Right lobe of liver (tissue), 6 donors: Measurements from ENCODE around the gene RPL32. TPM values are rescaled to one million over a fixed set of nuclear protein-coding genes. Genes with fewer than 3 reads are reported as not detected.

ENCODE experiments used
- ATAC-seq, 4 donors: fragments of 200-7000 bp; cut with Tn5 transposase; one replicate each; pipeline ENCODE4 v1.9.1; 2020; ENCODE audit warnings: mild to moderate bottlenecking in 4 of 4, moderate library complexity in 4 of 4
- DNase-seq, 3 donors: peaks; one replicate each; pipeline ENCODE4 v3.0.0-alpha.2; 2020
- H3K27ac ChIP-seq, 3 donors: fragments of 200-600 bp; one replicate each; pipeline ENCODE4 v1.8.0; 2022
- H3K27me3 ChIP-seq, 2 donors: fragments of 200-600 bp; one replicate each; pipeline ENCODE4 v1.8.0; 2022
- H3K36me3 ChIP-seq, 4 donors: fragments of 200-600 bp; sonication (generic) in 1 of 4; one replicate each; pipeline versions ENCODE4 v1.5.1 to v1.8.0; 2017 to 2022; ENCODE audit warnings: control low read depth in 1 of 4
- H3K4me1 ChIP-seq, 4 donors: fragments of 200-600 bp; sonication (generic) in 1 of 4; one replicate each; pipeline versions ENCODE4 v1.5.1 to v1.8.0; 2017 to 2022; ENCODE audit warnings: control low read depth in 1 of 4
- H3K4me3 ChIP-seq, 3 donors: fragments of 200-600 bp; one replicate each; pipeline ENCODE4 v1.8.0; 2022
- H3K9me3 ChIP-seq, 4 donors: fragments of 200-600 bp; sonication (generic) in 1 of 4; one replicate each; pipeline versions ENCODE4 v1.5.1 to v1.8.0; 2017 to 2022; ENCODE audit warnings: control low read depth in 1 of 4
- POLR2A ChIP-seq: fragments of 450-650 bp; IDR thresholded peaks from one replicate; pipeline ENCODE4 v1.6.1; 2017; ENCODE audit warnings: antibody characterized with exemption, mild to moderate bottlenecking
- WGBS: methylation state at CpG from one replicate; pipeline ENCODE4 v1.1.6; 2018; ENCODE audit warnings: low coverage, low lambda C conversion rate; ENCODE audit not compliant: insufficient coverage; ENCODE audit errors: missing lambda C conversion rate; 5-methylcytosine and 5-hydroxymethylcytosine counted together
- intact Hi-C, 2 donors: fragments of 100-400 bp; cut with DNase I; formaldehyde crosslinking; loops; one replicate each; pipeline versions ENCODE4 v1.11.2 to v1.14.1; 2022
- total RNA-seq, 6 experiments: library from RNA; depleted of rRNA in 2 of 6; stranded (reverse); fragments of >200 nt in 2 of 6; fragmentation: NEBNext Ultra II Directional in 3 of 6; extraction: Animal tissue kit (Norgen Biotek cat#: 25700) in 3 of 6; gene quantifications; one replicate each; pipeline versions ENCODE4 v1.1.0 to v1.2.4, GENCODE V29; 2016 to 2023
- TF ChIP-seq, protein P1 (sequence below), 4 donors: fragments of 200-600 bp in 3 of 4; fragments of 450-650 bp in 1 of 4; IDR thresholded peaks; one replicate each; pipeline versions ENCODE4 v1.5.1 to v1.8.0; 2016 to 2022; ENCODE audit warnings: antibody characterized with exemption in 4 of 4, mild to moderate bottlenecking in 2 of 4
- donor health status: DM: no; HTN: yes; CAD: no.
- donor health status: DM: no; HTN: no; CAD: no.
- donor health status: DM: no; HTN: no; CAD: no.
- donor health status: DM: no; HTN: yes; CAD: no.
- donor health status: DM: no; HTN: yes; CAD: no.

Gene RPL32
- total RNA-seq, 6 experiments from 2014 or later, result 322 to 555 (median 472) TPM

DNA sequence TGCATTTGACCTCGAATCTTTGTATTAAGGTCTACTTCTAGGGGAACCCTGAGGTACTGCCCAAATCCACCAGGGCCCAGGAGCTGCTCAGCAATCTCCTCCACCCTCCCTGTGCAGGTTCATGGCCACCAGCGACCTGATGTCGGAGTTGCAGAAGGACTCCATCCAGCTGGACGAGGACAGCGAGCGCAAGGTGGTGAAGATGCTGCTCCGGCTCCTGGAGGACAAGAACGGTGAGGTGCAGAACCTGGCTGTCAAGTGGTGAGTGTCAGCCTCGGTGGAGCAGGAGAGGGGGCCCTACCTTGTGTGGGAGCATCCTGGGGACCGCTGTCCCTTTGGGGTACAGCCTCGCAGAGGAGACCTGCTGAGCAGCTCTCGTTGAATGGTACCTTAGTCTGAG, 38.0 kb downstream of the RPL32 start:
- no peak for DNase-seq
- WGBS, result 83% methylated on average over 9 of the region's 12 CpGs
- no peak for ATAC-seq

GRCh38 chr3:12799525-12800440, 41.6 kb downstream of the RPL32 start:
- ATAC-seq, result peak; percentile 76 to 89 (median 80)
- H3K27me3 ChIP-seq, result no peaks in the 10 kb centered on the region
- WGBS, result 50% methylated on average over 3 of the region's 7 CpGs
- no peaks in the 10 kb centered on the region for H3K9me3 ChIP-seq
- peaks cover 0 to 10% (median 0%) of the 10 kb centered on the region in 4 donors for H3K4me1 ChIP-seq
- peak; percentile 39 to 88 (median 71) for DNase-seq
- H3K36me3 ChIP-seq, result no peaks in the 10 kb centered on the region
- H3K4me3 ChIP-seq, result no peak overlapping the region
- intact Hi-C loops, result no loop called here
- TF ChIP-seq, protein P1, sequence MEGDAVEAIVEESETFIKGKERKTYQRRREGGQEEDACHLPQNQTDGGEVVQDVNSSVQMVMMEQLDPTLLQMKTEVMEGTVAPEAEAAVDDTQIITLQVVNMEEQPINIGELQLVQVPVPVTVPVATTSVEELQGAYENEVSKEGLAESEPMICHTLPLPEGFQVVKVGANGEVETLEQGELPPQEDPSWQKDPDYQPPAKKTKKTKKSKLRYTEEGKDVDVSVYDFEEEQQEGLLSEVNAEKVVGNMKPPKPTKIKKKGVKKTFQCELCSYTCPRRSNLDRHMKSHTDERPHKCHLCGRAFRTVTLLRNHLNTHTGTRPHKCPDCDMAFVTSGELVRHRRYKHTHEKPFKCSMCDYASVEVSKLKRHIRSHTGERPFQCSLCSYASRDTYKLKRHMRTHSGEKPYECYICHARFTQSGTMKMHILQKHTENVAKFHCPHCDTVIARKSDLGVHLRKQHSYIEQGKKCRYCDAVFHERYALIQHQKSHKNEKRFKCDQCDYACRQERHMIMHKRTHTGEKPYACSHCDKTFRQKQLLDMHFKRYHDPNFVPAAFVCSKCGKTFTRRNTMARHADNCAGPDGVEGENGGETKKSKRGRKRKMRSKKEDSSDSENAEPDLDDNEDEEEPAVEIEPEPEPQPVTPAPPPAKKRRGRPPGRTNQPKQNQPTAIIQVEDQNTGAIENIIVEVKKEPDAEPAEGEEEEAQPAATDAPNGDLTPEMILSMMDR (IDR thresholded peaks at IDR 0.05), result no peak
- TF ChIP-seq POLR2A, result no peak
- peak overlapping the region in 1 of 3 donors; percentile 59 for H3K27ac ChIP-seq

More for the DNA sequence above, 38.0 kb downstream of the RPL32 start:
- no peak for TF ChIP-seq POLR2A
- Histone ChIP-seq H3K4me3 (no peak overlapping the region), H3K4me1 (peaks cover 0 to 10% (median 0%) of the 10 kb centered on the region in 4 donors), H3K27me3 (no peaks in the 10 kb centered on the region), H3K27ac (no peak overlapping the region), H3K36me3 (no peaks in the 10 kb centered on the region), H3K9me3 (no peaks in the 10 kb centered on the region)
- intact Hi-C loops, result no loop called here

DNA sequence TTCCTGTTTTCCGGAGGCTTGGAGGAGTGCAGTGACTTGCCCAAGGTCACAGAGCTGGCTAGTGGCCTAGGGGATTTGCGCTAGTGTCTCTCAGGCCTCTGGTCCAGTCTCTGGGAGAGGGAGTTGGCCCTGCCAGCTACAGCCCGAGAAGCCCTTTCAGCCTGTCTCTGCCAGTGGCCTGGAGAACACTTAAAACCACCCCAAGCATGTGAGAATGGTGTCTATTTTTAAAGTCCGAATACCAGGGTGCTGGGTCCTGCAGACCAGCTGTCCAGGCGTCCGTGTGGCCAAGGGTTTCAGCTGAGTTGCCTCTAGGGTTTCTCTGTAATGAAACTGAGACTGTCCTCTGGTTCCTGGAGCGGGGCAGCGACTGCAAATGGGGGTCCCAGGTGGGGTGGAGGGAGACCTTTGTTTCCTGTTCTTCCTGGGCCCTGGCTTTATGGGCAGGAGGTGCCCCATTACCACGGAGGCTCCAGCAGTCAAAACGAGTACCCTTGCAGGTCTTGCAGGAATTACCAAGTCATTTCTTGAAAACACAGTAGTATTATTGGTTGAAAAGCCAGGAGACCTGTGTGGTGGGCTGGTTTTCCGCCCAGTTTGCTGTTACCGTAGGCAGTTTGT, 42.7 kb downstream of the RPL32 start:
- peak in 2 of 4 donors; percentile 9 to 12 for ATAC-seq
- no peaks in the 10 kb centered on the region for H3K9me3 ChIP-seq
- no peaks in the 10 kb centered on the region for H3K36me3 ChIP-seq
- peak in 1 of 3 donors; percentile 53 for DNase-seq
- intact Hi-C loops, result no loop called here
- H3K4me1 ChIP-seq, result peaks cover 0 to 10% (median 0%) of the 10 kb centered on the region in 4 donors
- WGBS, result 17% methylated on average over 1 of the region's 12 CpGs
- H3K27ac ChIP-seq, result no peak overlapping the region
- H3K27me3 ChIP-seq, result no peaks in the 10 kb centered on the region
- no peak for TF ChIP-seq POLR2A
- TF ChIP-seq, protein P1 (IDR thresholded peaks at IDR 0.05), result no peak
- no peak overlapping the region for H3K4me3 ChIP-seq

DNA sequence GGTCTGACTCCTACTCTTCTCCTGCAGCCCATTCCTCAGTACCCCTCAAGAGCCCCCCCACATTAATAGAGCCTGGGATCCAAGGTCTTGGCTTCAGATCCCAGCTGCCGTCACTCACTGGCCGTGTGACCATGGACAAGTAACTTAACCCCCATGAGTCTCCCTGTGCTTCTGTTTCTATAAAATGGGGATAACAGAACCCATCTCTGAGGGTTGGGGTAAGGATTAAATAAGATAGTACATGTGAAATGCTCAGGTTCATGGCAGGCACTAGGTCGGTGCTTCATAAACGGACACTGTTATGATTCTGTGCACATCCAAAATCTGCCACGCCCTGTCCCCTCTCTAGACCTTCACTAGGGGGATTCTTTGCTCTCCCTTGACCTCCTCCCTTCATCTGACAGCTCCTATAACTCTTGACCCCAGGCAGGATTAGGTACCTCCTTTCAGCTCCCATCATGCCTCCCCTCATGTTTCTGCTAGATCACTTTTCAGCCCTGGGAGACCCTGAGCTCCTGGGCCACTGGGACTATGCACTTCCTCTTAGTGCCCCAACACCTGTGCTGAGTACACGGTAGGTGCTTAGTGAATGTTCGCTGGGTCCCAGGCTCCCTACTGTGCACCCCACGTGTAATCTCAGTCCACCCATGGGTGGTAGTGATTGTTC, 43.3 kb downstream of the RPL32 start:
- no peaks in the 10 kb centered on the region for H3K27me3 ChIP-seq
- intact Hi-C loops, result no loop called here
- TF ChIP-seq, protein P1 (IDR thresholded peaks at IDR 0.05), result no peak
- no peak for TF ChIP-seq POLR2A
- H3K36me3 ChIP-seq, result no peaks in the 10 kb centered on the region
- WGBS, result 55% methylated on average over 7 of the region's 8 CpGs
- ATAC-seq, result peak in 1 of 4 donors; percentile 3
- no peak for DNase-seq
- no peaks in the 10 kb centered on the region for H3K9me3 ChIP-seq
- H3K27ac ChIP-seq, result no peak overlapping the region
- H3K4me3 ChIP-seq, result no peak overlapping the region
- peaks cover 0 to 10% (median 0%) of the 10 kb centered on the region in 4 donors for H3K4me1 ChIP-seq
